HepG2 (cell line): ENCODE results near the gene SAA4. TPM values are rescaled to one million over a fixed set of nuclear protein-coding genes. Genes with fewer than 3 reads are reported as not detected.

Experiments
- ASH2L ChIP-seq: fragments of 300-600, 200-600 bp; sonication (generic); IDR thresholded peaks from 2 replicates; pipeline ENCODE4 v1.7.0; 2017; ENCODE audit warnings: low read depth, mild to moderate bottlenecking, moderate library complexity, mixed read lengths, low read length; ENCODE audit not compliant: insufficient read length
- CBX5 ChIP-seq: sonication (generic); formaldehyde crosslinking; IDR thresholded peaks from 2 replicates; pipeline ENCODE4 v1.4.0; 2020; ENCODE audit warnings: missing genetic modification reagents, borderline replicate concordance
- HOXA3 ChIP-seq: sonication (generic); formaldehyde crosslinking; IDR thresholded peaks from 2 replicates; pipeline ENCODE4 v1.5.0; 2020; ENCODE audit warnings: missing genetic modification reagents
- MIER3 ChIP-seq: IDR thresholded peaks from 2 replicates; pipeline ENCODE4 v1.6.1; 2016; ENCODE audit warnings: missing compliant biosample characterization, borderline replicate concordance
- POLR2A ChIP-seq, 2 experiments: IDR thresholded peaks; 2 replicates each; pipeline ENCODE4 v1.6.1; 2011; ENCODE audit warnings: low read depth in 2 of 2, low read length in 2 of 2, mild to moderate bottlenecking in 1 of 2, moderate library complexity in 1 of 2; ENCODE audit not compliant: insufficient read depth in 1 of 2
- SATB2 ChIP-seq: sonication (generic); formaldehyde crosslinking; IDR thresholded peaks from 2 replicates; pipeline ENCODE4 v1.5.0; 2020; ENCODE audit warnings: missing genetic modification reagents
- SP140L ChIP-seq: sonication (generic); formaldehyde crosslinking; IDR thresholded peaks from 2 replicates; pipeline ENCODE4 v1.4.0; 2020; ENCODE audit warnings: missing genetic modification reagents, borderline replicate concordance
- TARDBP ChIP-seq: sonication (generic); formaldehyde crosslinking; IDR thresholded peaks from 2 replicates; pipeline ENCODE4 v1.8.0; 2022; ENCODE audit warnings: mild to moderate bottlenecking, missing genetic modification reagents
- TFAP4 ChIP-seq: sonication (generic); IDR thresholded peaks from 2 replicates; pipeline ENCODE4 v1.6.1; 2016; ENCODE audit warnings: low read depth, borderline replicate concordance
- TP53 ChIP-seq: sonication (generic); formaldehyde crosslinking; conservative IDR thresholded peaks from 2 replicates; pipeline ENCODE4 v1.4.0; 2020; ENCODE audit warnings: missing genetic modification reagents
- ZBTB1 ChIP-seq: sonication (generic); formaldehyde crosslinking; IDR thresholded peaks from 2 replicates; pipeline ENCODE4 v1.4.0; 2020; ENCODE audit warnings: missing genetic modification reagents, borderline replicate concordance
- ZNF24 ChIP-seq: fragments of 450-650 bp; IDR thresholded peaks from 2 replicates; pipeline ENCODE4 v1.6.1; 2017; ENCODE audit warnings: antibody characterized with exemption, mild to moderate bottlenecking
- ZNF782 ChIP-seq: sonication (generic); formaldehyde crosslinking; IDR thresholded peaks from 2 replicates; pipeline ENCODE4 v1.4.0; 2020; ENCODE audit warnings: missing genetic modification reagents, mild to moderate bottlenecking, borderline replicate concordance
- polyA plus RNA-seq, 8 experiments: library from polyadenylated mRNA; depleted of rRNA in 3 of 8; stranded (reverse) in 7 of 8; unstranded in 1 of 8; fragments of >200 nt; fragmentation: Illumina TruSeq in 4 of 8; extraction: Trizol in 4 of 8; gene quantifications; 2 replicates each; pipeline versions ENCODE4 v1.2.1 to v1.2.3, GENCODE V29; 2011 to 2016; ENCODE audit warnings: low read depth in 4 of 8, missing spikeins in 1 of 8, mixed read lengths in 1 of 8; ENCODE audit not compliant: insufficient read depth in 1 of 8
- total RNA-seq, 5 experiments: library from RNA; depleted of rRNA; stranded (reverse); fragments of >200 nt; fragmentation: Illumina TruSeq; extraction: Trizol; gene quantifications; 2 replicates each; pipeline ENCODE4 v1.2.3, GENCODE V29; 2016; ENCODE audit warnings: low read depth in 1 of 5
- TF ChIP-seq, protein P1 (sequence below): sonication (generic); formaldehyde crosslinking; IDR thresholded peaks from 2 replicates; pipeline ENCODE4 v1.4.0; 2020; ENCODE audit warnings: missing genetic modification reagents, borderline replicate concordance
- TF ChIP-seq, protein P2 (sequence below): IDR thresholded peaks from 2 replicates; pipeline ENCODE4 v1.6.1; 2016
- TF ChIP-seq, protein P3 (sequence below): sonication (generic); formaldehyde crosslinking; IDR thresholded peaks from 2 replicates; pipeline ENCODE4 v1.5.1; 2020; ENCODE audit warnings: missing genetic modification reagents, mild to moderate bottlenecking, borderline replicate concordance
- TF ChIP-seq, protein P4 (sequence below): sonication (generic); formaldehyde crosslinking; IDR thresholded peaks from 2 replicates; pipeline ENCODE4 v1.8.1; 2023; ENCODE audit warnings: mild to moderate bottlenecking, moderate library complexity, missing genetic modification reagents

The SAA4 gene
- total and polyA plus RNA-seq, 2 of the 13 experiments (the other 11 are each of a cell fraction or from before 2014, with no cell fraction given): 53.4 to 253 TPM

DNA sequence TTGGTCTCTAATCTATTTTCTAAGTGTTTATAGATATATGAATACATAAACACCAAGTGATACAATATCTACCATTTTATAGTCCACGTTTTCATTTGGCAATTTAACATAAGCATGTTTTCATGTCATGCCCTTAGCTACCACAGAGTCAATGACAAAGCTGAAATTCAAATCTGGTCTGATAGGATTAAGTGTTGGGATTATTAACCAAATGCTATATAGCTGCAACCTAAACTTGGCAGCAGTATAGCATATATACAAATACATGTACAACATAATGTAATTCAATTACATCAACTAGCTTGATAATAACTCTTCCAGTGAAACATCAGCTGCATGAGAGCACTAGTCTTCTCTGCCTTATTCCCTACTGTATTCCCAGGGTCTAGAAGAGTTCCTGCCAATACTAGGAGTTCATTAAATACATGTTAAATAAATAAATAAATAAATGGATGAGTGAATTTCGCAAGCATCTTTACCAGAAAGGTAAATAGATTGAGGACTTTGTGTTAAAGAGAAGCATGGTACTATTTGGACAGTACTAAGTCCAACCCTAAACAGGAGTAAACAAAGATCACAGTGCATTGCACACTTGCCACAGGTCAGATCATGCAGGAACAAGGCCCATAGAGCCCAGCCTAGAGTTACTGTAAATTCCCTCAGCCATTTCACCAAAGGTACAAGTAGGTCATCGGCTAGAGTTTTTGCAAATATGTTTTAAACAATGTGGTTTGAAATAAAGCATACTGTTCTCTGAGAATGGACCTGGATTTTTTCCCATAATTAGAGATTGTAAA, 12.8 kb downstream of the SAA4 start (continued):
- TF ChIP-seq, protein P1, sequence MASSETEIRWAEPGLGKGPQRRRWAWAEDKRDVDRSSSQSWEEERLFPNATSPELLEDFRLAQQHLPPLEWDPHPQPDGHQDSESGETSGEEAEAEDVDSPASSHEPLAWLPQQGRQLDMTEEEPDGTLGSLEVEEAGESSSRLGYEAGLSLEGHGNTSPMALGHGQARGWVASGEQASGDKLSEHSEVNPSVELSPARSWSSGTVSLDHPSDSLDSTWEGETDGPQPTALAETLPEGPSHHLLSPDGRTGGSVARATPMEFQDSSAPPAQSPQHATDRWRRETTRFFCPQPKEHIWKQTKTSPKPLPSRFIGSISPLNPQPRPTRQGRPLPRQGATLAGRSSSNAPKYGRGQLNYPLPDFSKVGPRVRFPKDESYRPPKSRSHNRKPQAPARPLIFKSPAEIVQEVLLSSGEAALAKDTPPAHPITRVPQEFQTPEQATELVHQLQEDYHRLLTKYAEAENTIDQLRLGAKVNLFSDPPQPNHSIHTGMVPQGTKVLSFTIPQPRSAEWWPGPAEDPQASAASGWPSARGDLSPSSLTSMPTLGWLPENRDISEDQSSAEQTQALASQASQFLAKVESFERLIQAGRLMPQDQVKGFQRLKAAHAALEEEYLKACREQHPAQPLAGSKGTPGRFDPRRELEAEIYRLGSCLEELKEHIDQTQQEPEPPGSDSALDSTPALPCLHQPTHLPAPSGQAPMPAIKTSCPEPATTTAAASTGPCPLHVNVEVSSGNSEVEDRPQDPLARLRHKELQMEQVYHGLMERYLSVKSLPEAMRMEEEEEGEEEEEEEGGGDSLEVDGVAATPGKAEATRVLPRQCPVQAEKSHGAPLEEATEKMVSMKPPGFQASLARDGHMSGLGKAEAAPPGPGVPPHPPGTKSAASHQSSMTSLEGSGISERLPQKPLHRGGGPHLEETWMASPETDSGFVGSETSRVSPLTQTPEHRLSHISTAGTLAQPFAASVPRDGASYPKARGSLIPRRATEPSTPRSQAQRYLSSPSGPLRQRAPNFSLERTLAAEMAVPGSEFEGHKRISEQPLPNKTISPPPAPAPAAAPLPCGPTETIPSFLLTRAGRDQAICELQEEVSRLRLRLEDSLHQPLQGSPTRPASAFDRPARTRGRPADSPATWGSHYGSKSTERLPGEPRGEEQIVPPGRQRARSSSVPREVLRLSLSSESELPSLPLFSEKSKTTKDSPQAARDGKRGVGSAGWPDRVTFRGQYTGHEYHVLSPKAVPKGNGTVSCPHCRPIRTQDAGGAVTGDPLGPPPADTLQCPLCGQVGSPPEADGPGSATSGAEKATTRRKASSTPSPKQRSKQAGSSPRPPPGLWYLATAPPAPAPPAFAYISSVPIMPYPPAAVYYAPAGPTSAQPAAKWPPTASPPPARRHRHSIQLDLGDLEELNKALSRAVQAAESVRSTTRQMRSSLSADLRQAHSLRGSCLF: no peak
- TF ChIP-seq, protein P2, sequence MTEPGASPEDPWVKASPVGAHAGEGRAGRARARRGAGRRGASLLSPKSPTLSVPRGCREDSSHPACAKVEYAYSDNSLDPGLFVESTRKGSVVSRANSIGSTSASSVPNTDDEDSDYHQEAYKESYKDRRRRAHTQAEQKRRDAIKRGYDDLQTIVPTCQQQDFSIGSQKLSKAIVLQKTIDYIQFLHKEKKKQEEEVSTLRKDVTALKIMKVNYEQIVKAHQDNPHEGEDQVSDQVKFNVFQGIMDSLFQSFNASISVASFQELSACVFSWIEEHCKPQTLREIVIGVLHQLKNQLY: peak; percentile 91
- TF ChIP-seq SP140L (CRISPR knock-in tag) (no peak), MIER3 (peak; percentile 78; the same call in 1 of the 2 replicates), TARDBP (peak; percentile 35; the same call in 1 of the 2 replicates), TP53 (CRISPR knock-in tag) (peak; percentile 69; the same call in 1 of the 2 replicates), CBX5 (CRISPR knock-in tag) (0 out of 2 replicates have a peak, but pooled peaks have one; percentile 56), HOXA3 (CRISPR knock-in tag) (peak; percentile 54), POLR2A (IDR thresholded peaks at IDR 0.05; ENCODE audit: insufficient read depth in 1 of 2, low read depth in 2 of 2, low read length in 2 of 2) (peak; percentile 43 to 67; a peak in 3 of 4 replicates), SATB2 (CRISPR knock-in tag) (0 out of 2 replicates have a peak, but pooled peaks have one; percentile 67), ASH2L (peak; percentile 96), ZNF24 (peak; percentile 60; the same call in 1 of the 2 replicates), ZNF782 (CRISPR knock-in tag) (no peak), TFAP4 (no peak), ZBTB1 (no peak)
- TF ChIP-seq, protein P3, sequence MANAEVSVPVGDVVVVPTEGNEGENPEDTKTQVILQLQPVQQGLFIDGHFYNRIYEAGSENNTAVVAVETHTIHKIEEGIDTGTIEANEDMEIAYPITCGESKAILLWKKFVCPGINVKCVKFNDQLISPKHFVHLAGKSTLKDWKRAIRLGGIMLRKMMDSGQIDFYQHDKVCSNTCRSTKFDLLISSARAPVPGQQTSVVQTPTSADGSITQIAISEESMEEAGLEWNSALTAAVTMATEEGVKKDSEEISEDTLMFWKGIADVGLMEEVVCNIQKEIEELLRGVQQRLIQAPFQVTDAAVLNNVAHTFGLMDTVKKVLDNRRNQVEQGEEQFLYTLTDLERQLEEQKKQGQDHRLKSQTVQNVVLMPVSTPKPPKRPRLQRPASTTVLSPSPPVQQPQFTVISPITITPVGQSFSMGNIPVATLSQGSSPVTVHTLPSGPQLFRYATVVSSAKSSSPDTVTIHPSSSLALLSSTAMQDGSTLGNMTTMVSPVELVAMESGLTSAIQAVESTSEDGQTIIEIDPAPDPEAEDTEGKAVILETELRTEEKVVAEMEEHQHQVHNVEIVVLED (CRISPR knock-in tag): no peak
- TF ChIP-seq, protein P4, sequence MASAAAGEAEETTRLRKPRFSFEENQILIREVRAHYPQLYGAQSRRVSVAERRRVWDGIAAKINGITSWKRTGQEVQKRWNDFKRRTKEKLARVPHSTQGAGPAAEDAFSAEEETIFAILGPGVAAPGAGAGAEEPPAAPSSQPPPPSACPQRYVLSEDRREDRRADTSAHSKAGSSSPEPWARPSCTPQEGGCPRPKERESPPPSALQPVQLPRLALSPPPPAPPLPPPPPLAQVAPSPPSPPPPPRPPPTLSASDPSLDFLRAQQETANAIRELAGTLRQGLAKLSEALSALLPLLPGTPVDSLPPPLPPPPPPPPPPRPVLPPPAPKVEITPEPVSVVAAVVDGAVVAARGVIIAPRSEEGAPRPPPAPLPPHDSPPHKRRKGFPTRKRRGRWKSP (CRISPR knock-in tag): no peak; the same call in 1 of the 2 replicates
